Measurements from ENCODE around the gene MAGEB1.

MAGEB1 gene, protein sequence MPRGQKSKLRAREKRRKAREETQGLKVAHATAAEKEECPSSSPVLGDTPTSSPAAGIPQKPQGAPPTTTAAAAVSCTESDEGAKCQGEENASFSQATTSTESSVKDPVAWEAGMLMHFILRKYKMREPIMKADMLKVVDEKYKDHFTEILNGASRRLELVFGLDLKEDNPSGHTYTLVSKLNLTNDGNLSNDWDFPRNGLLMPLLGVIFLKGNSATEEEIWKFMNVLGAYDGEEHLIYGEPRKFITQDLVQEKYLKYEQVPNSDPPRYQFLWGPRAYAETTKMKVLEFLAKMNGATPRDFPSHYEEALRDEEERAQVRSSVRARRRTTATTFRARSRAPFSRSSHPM

DNA sequence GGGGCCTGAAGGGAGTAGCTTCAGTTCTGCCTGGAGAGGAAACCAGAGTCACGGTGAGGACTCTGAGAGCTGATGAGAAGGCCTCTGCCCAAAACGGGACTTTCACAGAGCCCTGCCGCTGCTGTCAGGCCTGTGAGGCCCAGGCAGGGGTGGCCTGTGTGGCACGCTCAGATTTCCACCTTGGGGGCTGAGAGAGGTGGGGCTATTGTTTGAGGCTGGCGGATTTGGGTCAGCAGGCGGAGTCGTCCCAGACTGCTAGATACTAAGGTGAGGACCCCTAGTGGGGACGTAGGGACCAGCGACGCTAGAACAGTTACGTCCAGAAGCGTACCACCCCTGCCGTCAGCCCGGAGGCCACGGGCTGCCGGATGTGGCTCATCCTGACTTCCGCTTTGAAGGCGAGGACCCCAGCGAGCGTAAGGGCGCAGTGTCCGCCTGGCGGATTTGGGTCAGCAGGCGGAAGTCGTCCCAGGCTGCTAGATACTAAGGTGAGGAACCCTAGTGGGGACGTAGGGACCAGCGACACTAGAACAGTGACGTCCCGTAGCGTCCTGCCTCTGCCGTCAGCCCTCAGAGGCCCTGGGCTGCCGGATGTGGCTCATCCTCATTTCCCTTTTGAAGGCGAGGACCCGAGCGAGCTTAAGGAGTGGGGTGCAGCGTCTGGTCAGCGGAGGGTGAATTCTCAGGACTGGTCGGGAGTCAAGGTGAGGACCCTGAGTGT, at the start of gene MAGEB1:
Gene MAGEB1 (plus strand): TSS at position 378 of the 721 bp plus-strand sequence. CDS start 3,348 bp downstream, outside the sequence.
- DNase-seq = no peak

DNA sequence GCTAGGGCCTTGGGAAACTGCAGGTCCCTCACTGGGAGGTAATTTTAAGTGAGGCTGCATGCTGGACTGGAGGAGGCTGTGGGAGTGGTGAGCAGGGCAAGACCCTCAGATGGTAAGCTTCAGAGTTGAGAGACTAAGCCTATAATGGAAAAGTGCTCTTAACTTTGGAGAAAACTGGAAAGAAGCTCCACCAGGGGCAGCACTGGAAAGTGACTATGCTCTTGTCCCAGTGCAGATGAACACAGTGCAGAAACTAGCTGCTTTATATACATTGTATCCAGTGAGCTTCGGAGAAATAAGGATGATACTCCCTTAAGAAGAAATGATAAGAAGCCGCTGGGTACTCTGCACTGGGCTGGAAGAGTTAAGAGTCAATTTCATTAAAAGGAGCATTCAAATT, 34.8 kb upstream of the MAGEB1 start:
- DNase-seq = no peak

- no peak for DNase-seq
These were observed 31.5 kb upstream of the MAGEB1 start, which contains the start of gene MAGEB2 for GRCh38 chrX:30215357-30215843. Gene MAGEB2, plus strand, starts transcription at chrX:30215563. Its CDS starts 3,018 bp downstream, at chrX:30218581.

DNA sequence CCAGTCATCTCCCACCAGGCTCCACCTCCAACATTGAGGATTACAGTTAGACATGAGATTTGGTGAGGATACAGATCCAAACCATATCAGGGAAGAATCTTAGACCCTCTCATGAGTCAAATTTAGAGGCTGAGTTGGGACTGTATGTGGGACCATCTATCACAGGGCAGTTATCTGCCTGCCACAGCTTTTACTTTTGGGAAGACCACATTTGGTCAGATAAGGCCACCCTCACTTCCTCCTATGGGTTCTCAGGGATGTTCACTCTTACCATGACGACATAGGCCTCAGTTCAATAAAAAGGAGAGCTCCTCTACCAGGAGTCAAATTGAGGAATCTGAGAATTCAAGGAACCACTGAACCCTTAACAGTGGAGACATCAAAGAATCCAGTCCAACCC, 29.5 kb upstream of the MAGEB1 start:
- DNase-seq = no peak

DNA sequence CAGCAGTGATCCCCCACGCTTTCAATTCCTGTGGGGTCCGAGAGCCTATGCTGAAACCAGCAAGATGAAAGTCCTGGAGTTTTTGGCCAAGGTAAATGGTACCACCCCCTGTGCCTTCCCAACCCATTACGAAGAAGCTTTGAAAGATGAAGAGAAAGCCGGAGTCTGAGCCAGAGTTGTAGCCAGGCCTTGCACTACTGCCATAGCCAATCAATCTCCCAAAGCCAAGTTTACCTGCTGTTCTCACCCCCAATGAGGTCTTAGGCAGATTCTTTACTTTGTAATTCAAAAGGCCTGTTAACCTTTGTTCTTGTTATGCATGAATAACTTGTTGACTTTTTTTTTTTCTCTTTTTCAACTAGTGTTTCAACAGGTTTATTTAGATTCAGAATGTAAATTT, 27.6 kb upstream of the MAGEB1 start:
- DNase-seq = no peak

- DNase-seq = no peak
These were observed 26.3 kb upstream of the MAGEB1 start for GRCh38 chrX:30220661-30221060.

GRCh38 chrX:30224536-30224935, 22.4 kb upstream of the MAGEB1 start:
- DNase-seq = no peak

- DNase-seq = no peak
These were observed 18.4 kb upstream of the MAGEB1 start for GRCh38 chrX:30228526-30228925.

- DNase-seq = no peak
These were observed 16.6 kb upstream of the MAGEB1 start, which contains the start of gene MAGEB3 for GRCh38 chrX:30230395-30230794. Gene MAGEB3, plus strand, starts transcription at chrX:30230657. Its CDS starts 5,268 bp downstream, at chrX:30235925.

- no peak for DNase-seq
These were observed 5.1 kb upstream of the MAGEB1 start, which contains the start of gene MAGEB4 for GRCh38 chrX:30241724-30242415. Gene MAGEB4, plus strand, starts transcription at chrX:30242000. Its CDS starts 136 bp downstream, at chrX:30242136.

- no peak for DNase-seq
These were observed 1.9 kb downstream of the MAGEB1 start for GRCh38 chrX:30248854-30249253.

DNA sequence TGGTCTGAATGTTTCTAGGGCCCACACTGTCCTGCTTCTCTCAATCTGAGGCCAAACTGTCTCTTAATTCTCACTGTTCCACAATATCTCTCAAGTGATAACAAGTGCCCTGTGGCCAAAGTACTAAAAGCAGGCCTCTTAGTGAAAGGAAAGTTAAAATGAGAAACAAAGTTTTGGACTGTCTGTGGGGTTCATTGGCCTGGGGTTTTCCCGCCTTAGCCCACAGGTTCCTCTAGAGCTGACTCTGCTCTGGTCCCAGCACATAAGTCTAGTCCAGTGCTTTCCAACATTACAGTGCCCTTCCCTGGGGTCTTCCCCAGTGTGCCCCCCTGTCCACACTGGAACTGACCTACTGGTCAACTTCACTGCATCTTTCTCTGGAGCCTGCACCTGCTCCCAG, 6.3 kb downstream of the MAGEB1 start:
- DNase-seq = no peak

- no peak for DNase-seq
These were observed 13.0 kb downstream of the MAGEB1 start for GRCh38 chrX:30259927-30260326.

GRCh38 chrX:30261012-30261411, 14.1 kb downstream of the MAGEB1 start:
- DNase-seq = no peak

DNA sequence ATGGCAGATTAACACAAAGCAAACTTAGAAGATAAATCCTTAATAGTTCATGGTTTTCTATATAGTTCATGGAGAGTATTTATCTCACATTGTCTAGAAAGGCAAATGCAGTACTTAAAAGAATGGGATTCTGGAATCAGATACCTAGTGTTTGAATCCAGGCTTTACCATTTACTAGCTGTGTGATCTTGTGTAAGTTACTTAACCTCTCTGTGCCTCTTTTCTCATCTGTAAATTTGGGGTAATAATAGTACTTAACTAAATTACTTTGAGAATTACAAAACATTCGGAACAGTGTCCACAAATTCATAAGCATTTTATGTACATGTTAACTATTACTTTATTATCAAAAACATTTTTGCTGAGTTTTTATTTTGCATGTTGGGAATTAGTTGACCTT, 15.8 kb downstream of the MAGEB1 start:
- DNase-seq = no peak

- DNase-seq = no peak
These were observed 23.7 kb downstream of the MAGEB1 start for GRCh38 chrX:30270639-30271038.

GRCh38 chrX:30275498-30275897, 28.6 kb downstream of the MAGEB1 start:
- DNase-seq = no peak

DNA sequence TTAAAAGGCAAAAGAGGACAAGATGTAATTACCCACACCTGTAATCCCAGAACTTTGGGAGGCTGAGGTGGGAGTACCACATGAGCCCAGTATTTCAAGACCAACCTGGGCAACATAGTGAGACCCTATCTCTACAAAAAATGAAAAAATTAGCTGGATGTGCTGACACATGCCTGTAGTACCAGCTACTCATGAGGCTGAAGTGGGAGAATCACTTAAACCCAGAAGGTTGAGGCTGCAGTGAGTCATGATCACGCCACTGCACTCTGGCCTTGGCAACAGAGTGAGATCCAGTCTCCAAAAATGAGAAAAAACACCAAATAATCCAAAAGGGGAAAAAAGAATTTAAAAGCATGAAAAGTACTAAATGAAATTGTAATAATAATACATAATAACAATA, 31.4 kb downstream of the MAGEB1 start:
- DNase-seq = no peak

DNA sequence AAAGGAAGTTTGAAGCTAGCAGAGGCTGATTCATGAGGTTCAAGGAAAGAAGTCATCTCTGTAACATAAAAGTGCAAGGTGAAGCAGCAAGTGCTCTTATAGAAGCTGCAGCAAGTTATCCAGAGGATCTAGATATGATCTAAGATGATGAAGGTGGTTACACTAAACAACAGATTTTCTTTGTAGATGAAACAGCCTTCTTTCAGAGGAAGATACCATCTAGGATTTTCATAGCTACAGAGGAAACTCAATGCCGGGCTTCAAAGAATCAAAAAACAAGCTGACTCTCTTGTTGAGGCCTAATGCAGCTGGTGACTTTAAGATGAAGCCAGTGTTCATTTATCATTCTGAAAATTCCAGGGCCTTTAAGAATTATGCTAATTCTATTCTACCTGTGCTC, 33.5 kb downstream of the MAGEB1 start:
- no peak for DNase-seq

GRCh38 chrX:30282527-30282926, 35.6 kb downstream of the MAGEB1 start:
- DNase-seq = no peak

DNA sequence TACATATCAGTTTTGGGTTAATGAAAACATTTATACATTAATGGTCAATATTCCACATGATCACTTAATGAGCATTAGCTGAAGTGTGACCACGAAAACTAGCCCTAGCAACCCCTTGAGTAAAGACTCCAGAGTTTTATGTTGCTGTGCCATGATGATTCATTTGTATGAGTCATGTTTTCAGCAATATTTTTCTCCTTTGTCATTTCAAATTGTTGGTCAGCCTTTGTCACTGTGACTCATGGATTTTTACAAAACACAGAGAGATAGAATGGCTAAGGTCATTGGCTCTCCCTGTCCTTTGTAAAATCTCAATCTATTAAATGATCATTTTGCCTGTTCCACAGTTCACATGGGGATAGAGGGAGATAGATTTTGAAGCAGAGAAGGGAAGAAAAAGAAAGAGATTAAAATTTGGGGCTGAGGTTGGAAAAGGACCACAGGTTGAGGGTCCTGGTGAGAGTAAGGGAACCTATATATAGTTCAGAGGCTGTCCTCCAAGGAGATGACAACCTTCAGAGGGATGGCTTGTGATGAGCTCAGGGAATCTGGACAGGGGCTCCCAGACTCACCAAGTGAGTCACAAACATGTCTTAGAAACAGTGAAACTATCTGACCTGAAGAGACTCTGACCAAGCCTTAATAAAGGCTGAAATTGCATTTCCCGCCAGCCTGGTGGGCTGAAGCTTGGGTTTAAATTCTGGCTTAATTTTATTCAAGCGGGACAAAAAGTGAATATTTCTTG, 36.7 kb downstream of the MAGEB1 start:
- no peak for DNase-seq

All from femur (tissue), 1 donor.